ENCODE measurements around the gene DAGLA.

DNA sequence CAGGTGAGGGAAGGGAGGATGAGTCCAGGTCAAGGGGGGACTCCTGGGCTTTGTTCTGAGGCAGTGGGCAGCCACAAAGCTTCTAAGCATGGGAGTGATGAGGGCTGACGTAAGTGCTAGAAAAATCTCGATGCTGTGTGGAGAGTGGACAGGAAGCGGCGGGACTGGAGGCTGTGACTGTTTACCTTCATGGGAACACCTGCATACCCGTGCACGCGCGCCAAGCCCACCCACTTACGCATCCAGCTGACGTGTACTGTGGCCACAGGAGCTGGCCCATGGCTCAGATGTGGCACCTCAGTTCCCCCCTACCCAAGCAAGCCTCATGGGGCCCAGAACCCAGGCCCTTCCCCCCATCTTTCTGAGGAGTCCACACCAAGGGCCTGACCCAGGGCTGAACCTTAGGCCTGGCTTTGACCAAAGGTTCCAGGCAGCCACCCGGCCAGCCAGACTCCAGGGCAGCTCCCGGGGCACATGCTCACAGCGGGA lies 86.2 kb downstream of the DAGLA start:
- TF ChIP-seq POLR2A (IDR thresholded peaks at IDR 0.05), result no peak
- TF ChIP-seq, protein P1, sequence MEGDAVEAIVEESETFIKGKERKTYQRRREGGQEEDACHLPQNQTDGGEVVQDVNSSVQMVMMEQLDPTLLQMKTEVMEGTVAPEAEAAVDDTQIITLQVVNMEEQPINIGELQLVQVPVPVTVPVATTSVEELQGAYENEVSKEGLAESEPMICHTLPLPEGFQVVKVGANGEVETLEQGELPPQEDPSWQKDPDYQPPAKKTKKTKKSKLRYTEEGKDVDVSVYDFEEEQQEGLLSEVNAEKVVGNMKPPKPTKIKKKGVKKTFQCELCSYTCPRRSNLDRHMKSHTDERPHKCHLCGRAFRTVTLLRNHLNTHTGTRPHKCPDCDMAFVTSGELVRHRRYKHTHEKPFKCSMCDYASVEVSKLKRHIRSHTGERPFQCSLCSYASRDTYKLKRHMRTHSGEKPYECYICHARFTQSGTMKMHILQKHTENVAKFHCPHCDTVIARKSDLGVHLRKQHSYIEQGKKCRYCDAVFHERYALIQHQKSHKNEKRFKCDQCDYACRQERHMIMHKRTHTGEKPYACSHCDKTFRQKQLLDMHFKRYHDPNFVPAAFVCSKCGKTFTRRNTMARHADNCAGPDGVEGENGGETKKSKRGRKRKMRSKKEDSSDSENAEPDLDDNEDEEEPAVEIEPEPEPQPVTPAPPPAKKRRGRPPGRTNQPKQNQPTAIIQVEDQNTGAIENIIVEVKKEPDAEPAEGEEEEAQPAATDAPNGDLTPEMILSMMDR (IDR thresholded peaks at IDR 0.05), result no peak
